ENCODE data around the gene RHBDD2. TPM values are rescaled to one million over a fixed set of nuclear protein-coding genes. Genes with fewer than 3 reads are reported as not detected.
A peak's percentile ranks its signal among the peaks of the same experiment; 100 is the strongest.
"Not testable (repeated sequence)": the region's sequence is repeated elsewhere in the genome, so short reads cannot be mapped to it uniquely, and the experiment has no call there.

Gene RHBDD2
- total and polyA plus RNA-seq, 9 donors: 9.1 to 27.2 (median 20.9) TPM

- 83% methylated on average over 16 of the region's 21 CpGs for WGBS (ENCODE audit: insufficient coverage)
- Histone ChIP-seq H3K36me3 (ENCODE audit: control insufficient read depth, insufficient read depth, low read length) (no peaks in the 10 kb centered on the region), H3K4me1 (ENCODE audit: control insufficient read depth, insufficient read depth, low read length) (peaks cover 21% of the 10 kb centered on the region), H3K4me3 (ENCODE audit: low read length) (no peak overlapping the region), H3K27ac (ENCODE audit: low read length) (no peak overlapping the region), H3K27me3 (ENCODE audit: control insufficient read depth, insufficient read depth, low read length) (no peaks in the 10 kb centered on the region), H3K9me3 (replicated peaks; ENCODE audit: control insufficient read depth, low read depth, low read length) (no peaks in the 10 kb centered on the region)
- no peak for DNase-seq
Observed at GRCh38 chr7:75875113-75876080, 3.4 kb upstream of the RHBDD2 start.

- no peak for DNase-seq
- Histone ChIP-seq H3K27me3 (ENCODE audit: control insufficient read depth, insufficient read depth, low read length) (no peaks in the 10 kb centered on the region), H3K9me3 (replicated peaks; ENCODE audit: control insufficient read depth, low read depth, low read length) (no peaks in the 10 kb centered on the region), H3K27ac (ENCODE audit: low read length) (no peak overlapping the region), H3K4me3 (ENCODE audit: low read length) (no peak overlapping the region), H3K36me3 (ENCODE audit: control insufficient read depth, insufficient read depth, low read length) (peaks cover 2% of the 10 kb centered on the region), H3K4me1 (ENCODE audit: control insufficient read depth, insufficient read depth, low read length) (peaks cover 21% of the 10 kb centered on the region)
- 66% methylated on average over 6 of the region's 11 CpGs for WGBS (ENCODE audit: insufficient coverage)
Observed at GRCh38 chr7:75876126-75876881, 2.5 kb upstream of the RHBDD2 start.

GRCh38 chr7:75878312-75878768 is 494 bp upstream of the RHBDD2 start:
- peak overlapping the region; percentile 85 for H3K27ac ChIP-seq (ENCODE audit: low read length)
- H3K4me1 ChIP-seq (ENCODE audit: control insufficient read depth, insufficient read depth, low read length): peaks cover 15% of the 10 kb centered on the region
- no peaks in the 10 kb centered on the region for H3K27me3 ChIP-seq (ENCODE audit: control insufficient read depth, insufficient read depth, low read length)
- 40% methylated on average over 2 of the region's 10 CpGs for WGBS (ENCODE audit: insufficient coverage)
- peaks cover 19% of the 10 kb centered on the region for H3K36me3 ChIP-seq (ENCODE audit: control insufficient read depth, insufficient read depth, low read length)
- DNase-seq: no peak
- peak overlapping the region; percentile 50 for H3K4me3 ChIP-seq (ENCODE audit: low read length)
- no peaks in the 10 kb centered on the region for H3K9me3 ChIP-seq (replicated peaks; ENCODE audit: control insufficient read depth, low read depth, low read length)

GRCh38 chr7:75879771-75880184 is 944 bp downstream of the RHBDD2 start:
- WGBS (ENCODE audit: insufficient coverage): 50% methylated on average over 1 of the region's 8 CpGs
- Histone ChIP-seq H3K36me3 (ENCODE audit: control insufficient read depth, insufficient read depth, low read length) (peaks cover 31% of the 10 kb centered on the region), H3K4me3 (ENCODE audit: low read length) (peak overlapping the region; percentile 95), H3K27me3 (ENCODE audit: control insufficient read depth, insufficient read depth, low read length) (no peaks in the 10 kb centered on the region), H3K4me1 (ENCODE audit: control insufficient read depth, insufficient read depth, low read length) (peaks cover 15% of the 10 kb centered on the region), H3K27ac (ENCODE audit: low read length) (no peak overlapping the region), H3K9me3 (replicated peaks; ENCODE audit: control insufficient read depth, low read depth, low read length) (no peaks in the 10 kb centered on the region)
- DNase-seq: no peak

- Histone ChIP-seq H3K27me3 (ENCODE audit: control insufficient read depth, insufficient read depth, low read length) (no peaks in the 10 kb centered on the region), H3K27ac (ENCODE audit: low read length) (no peak overlapping the region), H3K4me3 (ENCODE audit: low read length) (no peak overlapping the region), H3K4me1 (ENCODE audit: control insufficient read depth, insufficient read depth, low read length) (peaks cover 15% of the 10 kb centered on the region), H3K36me3 (ENCODE audit: control insufficient read depth, insufficient read depth, low read length) (peaks cover 35% of the 10 kb centered on the region), H3K9me3 (replicated peaks; ENCODE audit: control insufficient read depth, low read depth, low read length) (no peaks in the 10 kb centered on the region)
- WGBS (ENCODE audit: insufficient coverage): 100% methylated on average over 1 of the region's 4 CpGs
- no peak for DNase-seq
Observed at GRCh38 chr7:75880242-75880641, 1.4 kb downstream of the RHBDD2 start.

- Histone ChIP-seq H3K27ac (ENCODE audit: low read length) (no peak overlapping the region), H3K27me3 (ENCODE audit: control insufficient read depth, insufficient read depth, low read length) (no peaks in the 10 kb centered on the region), H3K9me3 (replicated peaks; ENCODE audit: control insufficient read depth, low read depth, low read length) (no peaks in the 10 kb centered on the region), H3K4me3 (ENCODE audit: low read length) (no peak overlapping the region), H3K4me1 (ENCODE audit: control insufficient read depth, insufficient read depth, low read length) (peaks cover 15% of the 10 kb centered on the region), H3K36me3 (ENCODE audit: control insufficient read depth, insufficient read depth, low read length) (peaks cover 47% of the 10 kb centered on the region)
- WGBS (ENCODE audit: insufficient coverage): 86% methylated on average over 20 of the region's 23 CpGs
- DNase-seq: no peak
Observed at GRCh38 chr7:75881436-75882095, 2.7 kb downstream of the RHBDD2 start.

- Histone ChIP-seq H3K4me1 (ENCODE audit: control insufficient read depth, insufficient read depth, low read length) (peaks cover 11% of the 10 kb centered on the region), H3K36me3 (ENCODE audit: control insufficient read depth, insufficient read depth, low read length) (peaks cover 61% of the 10 kb centered on the region)
- H3K27me3 ChIP-seq (ENCODE audit: control insufficient read depth, insufficient read depth, low read length); DNase-seq; H3K9me3 ChIP-seq (replicated peaks; ENCODE audit: control insufficient read depth, low read depth, low read length); H3K4me3 ChIP-seq (ENCODE audit: low read length); H3K27ac ChIP-seq (ENCODE audit: low read length): not testable (repeated sequence)
- WGBS (ENCODE audit: insufficient coverage): 97% methylated on average over 5 of the region's 13 CpGs
Observed at GRCh38 chr7:75883265-75883824, 4.5 kb downstream of the RHBDD2 start.

- WGBS (ENCODE audit: insufficient coverage): 98% methylated on average over 5 of the region's 5 CpGs
- H3K27ac ChIP-seq (ENCODE audit: low read length): no peak overlapping the region
- H3K36me3 ChIP-seq (ENCODE audit: control insufficient read depth, insufficient read depth, low read length): peaks cover 64% of the 10 kb centered on the region
- no peaks in the 10 kb centered on the region for H3K9me3 ChIP-seq (replicated peaks; ENCODE audit: control insufficient read depth, low read depth, low read length)
- H3K27me3 ChIP-seq (ENCODE audit: control insufficient read depth, insufficient read depth, low read length): no peaks in the 10 kb centered on the region
- no peak for DNase-seq
- H3K4me3 ChIP-seq (ENCODE audit: low read length): no peak overlapping the region
- peaks cover 6% of the 10 kb centered on the region for H3K4me1 ChIP-seq (ENCODE audit: control insufficient read depth, insufficient read depth, low read length)
Observed at GRCh38 chr7:75884476-75884875, 5.6 kb downstream of the RHBDD2 start.

GRCh38 chr7:75885036-75885435 is 6.2 kb downstream of the RHBDD2 start:
- WGBS (ENCODE audit: insufficient coverage): 100% methylated on average over 1 of the region's 3 CpGs
- peak; percentile 45 for DNase-seq
- no peak overlapping the region for H3K27ac ChIP-seq (ENCODE audit: low read length)
- no peaks in the 10 kb centered on the region for H3K9me3 ChIP-seq (replicated peaks; ENCODE audit: control insufficient read depth, low read depth, low read length)
- H3K27me3 ChIP-seq (ENCODE audit: control insufficient read depth, insufficient read depth, low read length): no peaks in the 10 kb centered on the region
- peaks cover 64% of the 10 kb centered on the region for H3K36me3 ChIP-seq (ENCODE audit: control insufficient read depth, insufficient read depth, low read length)
- H3K4me3 ChIP-seq (ENCODE audit: low read length): no peak overlapping the region
- peaks cover 8% of the 10 kb centered on the region for H3K4me1 ChIP-seq (ENCODE audit: control insufficient read depth, insufficient read depth, low read length)

Measured in muscle of leg (tissue), 11 donors.